HEK293 (cell line): ENCODE measurements around the gene TNRC6A.

ENCODE experiments used
- CTCF ChIA-PET: fragments of 350-600 bp; formaldehyde crosslinking; extraction: SDS; loops from one replicate; lab custom pipeline; 2021; ENCODE audit warnings: antibody characterized with exemption; lab: Yijun Ruan, JAX
- POLR2A ChIA-PET: fragments of 300-600 bp; formaldehyde crosslinking; extraction: SDS; loops from one replicate; lab custom pipeline; 2020; ENCODE audit warnings: antibody characterized with exemption, inconsistent platforms; lab: Yijun Ruan, JAX
- H3K27ac ChIP-seq: fragments of 200-500 bp; sonication (Bioruptor generic); 2 replicates; pipeline ENCODE4 v1.5.1; 2014; ENCODE audit warnings: low read depth, low read length, control low read depth, inconsistent platforms; ENCODE audit errors: extremely low read depth
- H3K36me3 ChIP-seq, 2 experiments: fragments of 200-500 bp in 1 of 2; sonication (Bioruptor generic) in 1 of 2; 1 replicate in 1 of 2; 2 replicates in 1 of 2; pipeline ENCODE4 v1.5.1; 2014 to 2017; ENCODE audit warnings: inconsistent platforms in 2 of 2, low read length in 2 of 2; ENCODE audit not compliant: control insufficient read depth in 2 of 2, insufficient read depth in 1 of 2
- H3K4me1 ChIP-seq: fragments of 200-500 bp; sonication (Bioruptor generic); 2 replicates; pipeline ENCODE4 v1.5.1; 2014; ENCODE audit warnings: mild to moderate bottlenecking, low read length, inconsistent platforms; ENCODE audit not compliant: control insufficient read depth, insufficient read depth
- H3K4me3 ChIP-seq: 2 replicates; pipeline ENCODE4 v1.5.1; 2011; ENCODE audit warnings: low read depth, mild to moderate bottlenecking, control low read depth, low read length, moderate library complexity
- H3K9me3 ChIP-seq: fragments of 200-500 bp; sonication (Bioruptor generic); 2 replicates; pipeline ENCODE4 v1.5.1; 2014; ENCODE audit warnings: low read depth, low read length, inconsistent platforms; ENCODE audit not compliant: control insufficient read depth, insufficient read depth
- EGR2 ChIP-seq: fragments of 450-650 bp; formaldehyde crosslinking; IDR thresholded peaks from 2 replicates; pipeline ENCODE4 v1.5.1; 2016; ENCODE audit warnings: low read depth, missing biosample characterization, missing genetic modification characterization
- FEZF1 ChIP-seq: fragments of 450-650 bp; formaldehyde crosslinking; IDR thresholded peaks from 2 replicates; pipeline ENCODE4 v1.5.1; 2016; ENCODE audit warnings: missing biosample characterization, missing genetic modification characterization
- RBAK ChIP-seq: fragments of 450-650 bp; formaldehyde crosslinking; IDR thresholded peaks from 2 replicates; pipeline ENCODE4 v1.5.1; 2016; ENCODE audit warnings: missing biosample characterization, missing genetic modification characterization
- SALL2 ChIP-seq: fragments of 450-650 bp; formaldehyde crosslinking; IDR thresholded peaks from 2 replicates; pipeline ENCODE4 v1.5.0; 2017; ENCODE audit warnings: missing biosample characterization, mild to moderate bottlenecking, missing genetic modification characterization, borderline replicate concordance
- ZBTB8A ChIP-seq: fragments of 450-650 bp; formaldehyde crosslinking; IDR thresholded peaks from 2 replicates; pipeline ENCODE4 v1.5.1; 2016; ENCODE audit warnings: missing biosample characterization, missing genetic modification characterization
- ZNF138 ChIP-seq: fragments of 450-650 bp; formaldehyde crosslinking; IDR thresholded peaks from 2 replicates; pipeline ENCODE4 v1.5.1; 2016; ENCODE audit warnings: missing biosample characterization, missing genetic modification characterization, borderline replicate concordance
- ZNF146 ChIP-seq: fragments of 450-650 bp; formaldehyde crosslinking; IDR thresholded peaks from 2 replicates; pipeline ENCODE4 v1.5.1; 2016; ENCODE audit warnings: missing biosample characterization, missing genetic modification characterization
- ZNF19 ChIP-seq: fragments of 450-650 bp; formaldehyde crosslinking; IDR thresholded peaks from 2 replicates; pipeline ENCODE4; 2016; ENCODE audit warnings: missing biosample characterization, missing genetic modification characterization, low read depth
- ZNF24 ChIP-seq: fragments of 450-650 bp; formaldehyde crosslinking; IDR thresholded peaks from 2 replicates; pipeline ENCODE4 v1.5.1; 2016; ENCODE audit warnings: missing biosample characterization, missing genetic modification characterization
- ZNF341 ChIP-seq: fragments of 450-650 bp; formaldehyde crosslinking; IDR thresholded peaks from 2 replicates; pipeline ENCODE4; 2016; ENCODE audit warnings: low read depth, missing biosample characterization, missing genetic modification characterization
- ZNF391 ChIP-seq: fragments of 450-650 bp; formaldehyde crosslinking; IDR thresholded peaks from 2 replicates; pipeline ENCODE4 v1.5.1; 2016; ENCODE audit warnings: low read depth, missing biosample characterization, missing genetic modification characterization, borderline replicate concordance
- ZNF610 ChIP-seq: fragments of 450-650 bp; formaldehyde crosslinking; IDR thresholded peaks from 2 replicates; pipeline ENCODE4 v1.5.1; 2016; ENCODE audit warnings: missing biosample characterization, missing genetic modification characterization, borderline replicate concordance
- ZNF658 ChIP-seq: fragments of 450-650 bp; formaldehyde crosslinking; IDR thresholded peaks from 2 replicates; pipeline ENCODE4; 2016; ENCODE audit warnings: missing biosample characterization, missing genetic modification characterization
- ZNF692 ChIP-seq: fragments of 450-650 bp; formaldehyde crosslinking; IDR thresholded peaks from 2 replicates; pipeline ENCODE4 v1.5.1; 2016; ENCODE audit warnings: missing biosample characterization, missing genetic modification characterization
- ZNF747 ChIP-seq: fragments of 450-650 bp; formaldehyde crosslinking; IDR thresholded peaks from 2 replicates; pipeline ENCODE4 v1.5.1; 2016; ENCODE audit warnings: missing biosample characterization, missing genetic modification characterization
- ZNF785 ChIP-seq: fragments of 450-650 bp; formaldehyde crosslinking; IDR thresholded peaks from 2 replicates; pipeline ENCODE4 v1.5.1; 2016; ENCODE audit warnings: missing biosample characterization, missing genetic modification characterization
- TF ChIP-seq, protein P1 (sequence below): fragments of 450-650 bp; formaldehyde crosslinking; IDR thresholded peaks from 2 replicates; pipeline ENCODE4 v1.5.1; 2016; ENCODE audit warnings: missing biosample characterization, missing genetic modification characterization, low read depth
- TF ChIP-seq, protein P2 (sequence below): fragments of 450-650 bp; formaldehyde crosslinking; IDR thresholded peaks from 2 replicates; pipeline ENCODE4 v1.5.1; 2016; ENCODE audit warnings: missing biosample characterization, missing genetic modification characterization
- TF ChIP-seq, protein P3 (sequence below): fragments of 450-650 bp; formaldehyde crosslinking; IDR thresholded peaks from 2 replicates; pipeline ENCODE4 v1.5.1; 2016; ENCODE audit warnings: missing biosample characterization, missing genetic modification characterization, borderline replicate concordance
- TF ChIP-seq, protein P4 (sequence below): IDR thresholded peaks from 2 replicates; pipeline ENCODE4 v1.6.1; 2011; ENCODE audit warnings: mild to moderate bottlenecking, low read depth, low read length, borderline replicate concordance
- TF ChIP-seq, protein P5 (sequence below): fragments of 450-650 bp; formaldehyde crosslinking; IDR thresholded peaks from 2 replicates; pipeline ENCODE4 v1.5.1; 2016; ENCODE audit warnings: missing biosample characterization, missing genetic modification characterization

Gene TNRC6A

GRCh38 chr16:24821129-24821528 lies 91.7 kb downstream of the TNRC6A start (continued):
- TF ChIP-seq, protein P1, sequence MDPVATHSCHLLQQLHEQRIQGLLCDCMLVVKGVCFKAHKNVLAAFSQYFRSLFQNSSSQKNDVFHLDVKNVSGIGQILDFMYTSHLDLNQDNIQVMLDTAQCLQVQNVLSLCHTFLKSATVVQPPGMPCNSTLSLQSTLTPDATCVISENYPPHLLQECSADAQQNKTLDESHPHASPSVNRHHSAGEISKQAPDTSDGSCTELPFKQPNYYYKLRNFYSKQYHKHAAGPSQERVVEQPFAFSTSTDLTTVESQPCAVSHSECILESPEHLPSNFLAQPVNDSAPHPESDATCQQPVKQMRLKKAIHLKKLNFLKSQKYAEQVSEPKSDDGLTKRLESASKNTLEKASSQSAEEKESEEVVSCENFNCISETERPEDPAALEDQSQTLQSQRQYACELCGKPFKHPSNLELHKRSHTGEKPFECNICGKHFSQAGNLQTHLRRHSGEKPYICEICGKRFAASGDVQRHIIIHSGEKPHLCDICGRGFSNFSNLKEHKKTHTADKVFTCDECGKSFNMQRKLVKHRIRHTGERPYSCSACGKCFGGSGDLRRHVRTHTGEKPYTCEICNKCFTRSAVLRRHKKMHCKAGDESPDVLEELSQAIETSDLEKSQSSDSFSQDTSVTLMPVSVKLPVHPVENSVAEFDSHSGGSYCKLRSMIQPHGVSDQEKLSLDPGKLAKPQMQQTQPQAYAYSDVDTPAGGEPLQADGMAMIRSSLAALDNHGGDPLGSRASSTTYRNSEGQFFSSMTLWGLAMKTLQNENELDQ (tag by site-specific recombination): no peak
- TF ChIP-seq EGR2 (tag by site-specific recombination) (no peak), SALL2 (no peak), ZNF24 (tag by site-specific recombination) (no peak)

DNA sequence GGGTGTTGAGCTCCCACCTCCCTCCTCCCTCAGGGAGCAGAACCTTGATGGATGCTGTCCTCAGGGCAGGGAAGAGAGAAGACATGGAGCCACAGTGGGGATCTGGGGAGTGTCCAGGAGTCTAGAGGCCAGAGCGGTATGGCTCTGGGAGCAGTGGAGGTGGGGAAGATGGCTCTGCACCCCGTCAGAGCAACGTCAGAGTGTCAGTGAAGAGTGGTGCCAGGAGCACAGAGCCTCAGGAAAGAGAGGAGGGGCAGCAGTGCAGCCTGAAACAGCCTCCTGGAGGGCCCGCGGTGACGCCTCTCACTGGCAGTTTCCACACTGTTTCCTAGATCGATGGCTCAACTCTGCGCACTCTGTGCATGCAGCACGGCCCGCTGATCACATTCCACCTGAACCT lies 93.1 kb downstream of the TNRC6A start:
- peaks cover 9 to 92% of the 10 kb centered on the region in 2 experiments for H3K36me3 ChIP-seq
- ChIA-PET CTCF (no interaction called here), POLR2A (no interaction called here)
- TF ChIP-seq, protein P2, sequence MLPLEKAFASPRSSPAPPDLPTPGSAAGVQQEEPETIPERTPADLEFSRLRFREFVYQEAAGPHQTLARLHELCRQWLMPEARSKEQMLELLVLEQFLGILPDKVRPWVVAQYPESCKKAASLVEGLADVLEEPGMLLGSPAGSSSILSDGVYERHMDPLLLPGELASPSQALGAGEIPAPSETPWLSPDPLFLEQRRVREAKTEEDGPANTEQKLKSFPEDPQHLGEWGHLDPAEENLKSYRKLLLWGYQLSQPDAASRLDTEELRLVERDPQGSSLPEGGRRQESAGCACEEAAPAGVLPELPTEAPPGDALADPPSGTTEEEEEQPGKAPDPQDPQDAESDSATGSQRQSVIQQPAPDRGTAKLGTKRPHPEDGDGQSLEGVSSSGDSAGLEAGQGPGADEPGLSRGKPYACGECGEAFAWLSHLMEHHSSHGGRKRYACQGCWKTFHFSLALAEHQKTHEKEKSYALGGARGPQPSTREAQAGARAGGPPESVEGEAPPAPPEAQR (tag by site-specific recombination): no peak
- TF ChIP-seq ZNF747 (no peak), ZNF138 (tag by site-specific recombination) (no peak), ZNF341 (peak; percentile 13; the same call in 1 of the 2 replicates), ZBTB8A (tag by site-specific recombination) (no peak)
- TF ChIP-seq, protein P3, sequence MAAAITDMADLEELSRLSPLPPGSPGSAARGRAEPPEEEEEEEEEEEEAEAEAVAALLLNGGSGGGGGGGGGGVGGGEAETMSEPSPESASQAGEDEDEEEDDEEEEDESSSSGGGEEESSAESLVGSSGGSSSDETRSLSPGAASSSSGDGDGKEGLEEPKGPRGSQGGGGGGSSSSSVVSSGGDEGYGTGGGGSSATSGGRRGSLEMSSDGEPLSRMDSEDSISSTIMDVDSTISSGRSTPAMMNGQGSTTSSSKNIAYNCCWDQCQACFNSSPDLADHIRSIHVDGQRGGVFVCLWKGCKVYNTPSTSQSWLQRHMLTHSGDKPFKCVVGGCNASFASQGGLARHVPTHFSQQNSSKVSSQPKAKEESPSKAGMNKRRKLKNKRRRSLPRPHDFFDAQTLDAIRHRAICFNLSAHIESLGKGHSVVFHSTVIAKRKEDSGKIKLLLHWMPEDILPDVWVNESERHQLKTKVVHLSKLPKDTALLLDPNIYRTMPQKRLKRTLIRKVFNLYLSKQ (tag by site-specific recombination): no peak
- H3K27ac ChIP-seq: no peak overlapping the region
- no peak overlapping the region for H3K4me3 ChIP-seq
- H3K4me1 ChIP-seq: no peaks in the 10 kb centered on the region
- H3K9me3 ChIP-seq: no peaks in the 10 kb centered on the region

DNA sequence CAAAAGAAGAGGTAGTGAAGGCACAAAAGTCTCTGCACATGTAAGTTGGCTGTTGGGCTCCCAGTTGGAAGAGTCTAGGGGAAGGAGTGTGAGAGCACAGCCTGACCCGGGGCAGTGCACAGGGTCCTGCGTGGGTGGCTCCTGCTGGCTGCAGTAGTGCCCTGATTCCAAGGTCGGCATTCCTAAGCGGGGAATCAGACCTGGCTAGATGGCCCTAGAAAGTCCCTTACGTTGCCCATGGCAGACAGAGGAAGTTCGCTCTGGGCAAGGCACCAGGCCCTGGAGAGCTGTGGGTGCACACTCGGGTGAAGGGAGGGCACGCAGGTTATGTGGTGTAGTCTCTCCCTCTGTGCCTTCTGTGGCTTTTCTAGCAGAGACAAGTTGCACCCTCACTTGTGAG lies 93.5 kb downstream of the TNRC6A start:
- Histone ChIP-seq H3K9me3 (no peaks in the 10 kb centered on the region), H3K4me3 (no peak overlapping the region), H3K36me3 (peaks cover 9 to 90% of the 10 kb centered on the region in 2 experiments), H3K4me1 (no peaks in the 10 kb centered on the region), H3K27ac (no peak overlapping the region)
- POLR2A ChIA-PET: no interaction called here
- no peak for TF ChIP-seq FEZF1 (tag by site-specific recombination)
- TF ChIP-seq ZNF146 (tag by site-specific recombination): no peak
- no peak for TF ChIP-seq RBAK (tag by site-specific recombination)
- TF ChIP-seq ZNF785 (tag by site-specific recombination): no peak
- no peak for TF ChIP-seq ZNF692 (tag by site-specific recombination)
- TF ChIP-seq ZNF19 (tag by site-specific recombination): no peak
- TF ChIP-seq, protein P4, sequence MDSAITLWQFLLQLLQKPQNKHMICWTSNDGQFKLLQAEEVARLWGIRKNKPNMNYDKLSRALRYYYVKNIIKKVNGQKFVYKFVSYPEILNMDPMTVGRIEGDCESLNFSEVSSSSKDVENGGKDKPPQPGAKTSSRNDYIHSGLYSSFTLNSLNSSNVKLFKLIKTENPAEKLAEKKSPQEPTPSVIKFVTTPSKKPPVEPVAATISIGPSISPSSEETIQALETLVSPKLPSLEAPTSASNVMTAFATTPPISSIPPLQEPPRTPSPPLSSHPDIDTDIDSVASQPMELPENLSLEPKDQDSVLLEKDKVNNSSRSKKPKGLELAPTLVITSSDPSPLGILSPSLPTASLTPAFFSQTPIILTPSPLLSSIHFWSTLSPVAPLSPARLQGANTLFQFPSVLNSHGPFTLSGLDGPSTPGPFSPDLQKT: no peak
- no peak for TF ChIP-seq ZNF391 (tag by site-specific recombination)
- TF ChIP-seq ZNF610 (tag by site-specific recombination): no peak
- TF ChIP-seq, protein P5, sequence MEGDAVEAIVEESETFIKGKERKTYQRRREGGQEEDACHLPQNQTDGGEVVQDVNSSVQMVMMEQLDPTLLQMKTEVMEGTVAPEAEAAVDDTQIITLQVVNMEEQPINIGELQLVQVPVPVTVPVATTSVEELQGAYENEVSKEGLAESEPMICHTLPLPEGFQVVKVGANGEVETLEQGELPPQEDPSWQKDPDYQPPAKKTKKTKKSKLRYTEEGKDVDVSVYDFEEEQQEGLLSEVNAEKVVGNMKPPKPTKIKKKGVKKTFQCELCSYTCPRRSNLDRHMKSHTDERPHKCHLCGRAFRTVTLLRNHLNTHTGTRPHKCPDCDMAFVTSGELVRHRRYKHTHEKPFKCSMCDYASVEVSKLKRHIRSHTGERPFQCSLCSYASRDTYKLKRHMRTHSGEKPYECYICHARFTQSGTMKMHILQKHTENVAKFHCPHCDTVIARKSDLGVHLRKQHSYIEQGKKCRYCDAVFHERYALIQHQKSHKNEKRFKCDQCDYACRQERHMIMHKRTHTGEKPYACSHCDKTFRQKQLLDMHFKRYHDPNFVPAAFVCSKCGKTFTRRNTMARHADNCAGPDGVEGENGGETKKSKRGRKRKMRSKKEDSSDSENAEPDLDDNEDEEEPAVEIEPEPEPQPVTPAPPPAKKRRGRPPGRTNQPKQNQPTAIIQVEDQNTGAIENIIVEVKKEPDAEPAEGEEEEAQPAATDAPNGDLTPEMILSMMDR (tag by site-specific recombination): no peak
- no peak for TF ChIP-seq ZNF658 (tag by site-specific recombination)
- CTCF ChIA-PET: no interaction called here
